GM12891 (cell line): ENCODE measurements around the gene PODN.

ENCODE experiments used
- DNase-seq: peaks from one replicate; pipeline ENCODE4 v3.0.0; 2011; ENCODE audit warnings: low spot score; ENCODE audit not compliant: insufficient read length
- FAIRE-seq: peaks from 2 replicates; lab custom pipeline; 2011; peaks lifted over from hg19 to GRCh38; lab: Jason Lieb, UNC
- PAX5 ChIP-seq: IDR thresholded peaks from 2 replicates; pipeline ENCODE4 v1.6.1; 2011; ENCODE audit warnings: low read length, moderate library complexity, mild to moderate bottlenecking; ENCODE audit not compliant: insufficient read depth, severe bottlenecking
- POLR2A ChIP-seq: IDR thresholded peaks from 2 replicates; pipeline ENCODE4 v1.6.1; 2011; ENCODE audit warnings: low read depth, low read length, control low read depth
- POLR2AphosphoS5 ChIP-seq: IDR thresholded peaks from 2 replicates; pipeline ENCODE4 v1.6.1; 2011; ENCODE audit warnings: low read depth, low read length, control low read depth
- POU2F2 ChIP-seq: IDR thresholded peaks from 2 replicates; pipeline ENCODE4 v1.6.1; 2011; ENCODE audit warnings: low read depth, mild to moderate bottlenecking, control low read depth, low read length, moderate library complexity
- SPI1 ChIP-seq: IDR thresholded peaks from 2 replicates; pipeline ENCODE4 v1.6.1; 2011; ENCODE audit warnings: low read depth, low read length, control low read depth
- TAF1 ChIP-seq: IDR thresholded peaks from 2 replicates; pipeline ENCODE4 v1.6.1; 2011; ENCODE audit warnings: low read depth, low read length, control low read depth

Gene PODN

GRCh38 chr1:53130878-53131589 is 69.0 kb downstream of the PODN start:
- DNase-seq (no peak), FAIRE-seq (no peak)
- TF ChIP-seq SPI1 (no peak), TAF1 (no peak), POLR2A (no peak), POU2F2 (no peak), POLR2AphosphoS5 (no peak), PAX5 (no peak)

DNA sequence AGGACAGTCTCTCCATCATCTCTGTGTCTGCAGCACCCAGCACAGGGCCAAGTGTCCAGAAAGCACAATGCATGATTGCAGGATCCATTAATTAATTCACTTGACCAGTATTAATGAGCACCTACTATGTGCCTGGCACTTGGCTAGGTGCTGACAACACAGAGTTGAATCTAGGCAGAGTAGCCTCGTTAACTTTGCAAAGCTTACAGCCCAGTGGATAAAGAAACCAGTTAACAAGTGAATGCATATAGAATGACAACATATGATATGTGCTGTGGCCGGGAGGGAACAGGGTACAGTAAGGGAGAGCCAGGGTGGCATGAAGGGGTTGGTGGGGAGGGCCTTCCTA is 69.6 kb downstream of the PODN start:
- FAIRE-seq: no peak
- DNase-seq: no peak
- TF ChIP-seq POLR2A: no peak
- TF ChIP-seq PAX5: no peak
- no peak for TF ChIP-seq POLR2AphosphoS5
- TF ChIP-seq TAF1: no peak
- no peak for TF ChIP-seq POU2F2
- no peak for TF ChIP-seq SPI1

DNA sequence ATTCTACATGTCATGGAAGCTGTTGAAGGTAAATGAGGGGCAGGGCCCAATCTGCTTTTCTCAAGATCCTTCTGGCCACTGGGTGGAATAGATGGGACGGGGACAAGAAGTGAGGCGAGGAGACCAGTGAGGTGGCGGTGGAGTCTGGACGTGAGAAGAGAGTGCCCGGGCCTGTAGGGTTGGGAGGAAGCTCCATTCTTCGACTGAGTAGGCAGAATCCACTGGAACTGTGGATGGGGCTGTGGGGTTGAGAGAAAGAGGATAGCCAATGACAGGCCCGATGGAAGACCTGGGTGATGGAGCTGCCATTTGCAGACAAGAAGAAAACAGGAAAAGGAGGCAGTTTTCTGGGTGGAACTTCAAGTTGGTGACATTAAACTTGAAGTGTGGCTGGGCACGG is 70.2 kb downstream of the PODN start:
- DNase-seq: no peak
- TF ChIP-seq TAF1 (no peak), POLR2AphosphoS5 (no peak), POLR2A (no peak), POU2F2 (no peak), PAX5 (no peak), SPI1 (no peak)
- FAIRE-seq: no peak

- FAIRE-seq: no peak
- DNase-seq: no peak
- TF ChIP-seq PAX5: no peak
- TF ChIP-seq TAF1: no peak
- TF ChIP-seq SPI1: no peak
- no peak for TF ChIP-seq POLR2A
- TF ChIP-seq POU2F2: no peak
- no peak for TF ChIP-seq POLR2AphosphoS5
Observed at GRCh38 chr1:53133261-53134041, 71.4 kb downstream of the PODN start.

- no peak for FAIRE-seq
- TF ChIP-seq POU2F2 (no peak), PAX5 (no peak)
- DNase-seq: no peak
Observed at GRCh38 chr1:53134042-53134485, 72.1 kb downstream of the PODN start.
